Esophagus (tissue), 2 donors: ENCODE data around the gene COL4A2. TPM values are rescaled to one million over a fixed set of nuclear protein-coding genes. Genes with fewer than 3 reads are reported as not detected.
A peak's percentile ranks its signal among the peaks of the same experiment; 100 is the strongest.
"Not testable (repeated sequence)": the region's sequence is repeated elsewhere in the genome, so short reads cannot be mapped to it uniquely, and the experiment has no call there.

Experiments used
- H3K27ac ChIP-seq, 2 donors: one replicate each; pipeline ENCODE4 v1.5.1; 2013; ENCODE audit warnings: low read depth in 2 of 2, mild to moderate bottlenecking in 2 of 2, inconsistent platforms in 1 of 2, low read length in 1 of 2, moderate library complexity in 1 of 2
- H3K27me3 ChIP-seq, 2 donors: one replicate each; pipeline ENCODE4 v1.6.1; 2013; ENCODE audit warnings: low read length in 2 of 2, control low read depth in 1 of 2, mild to moderate bottlenecking in 1 of 2; ENCODE audit not compliant: insufficient read depth in 2 of 2, control insufficient read depth in 1 of 2
- H3K36me3 ChIP-seq, 2 donors: one replicate each; pipeline ENCODE4 v1.6.1; 2013; ENCODE audit warnings: low read length in 1 of 2; ENCODE audit not compliant: control insufficient read depth in 2 of 2, insufficient read depth in 2 of 2
- H3K4me1 ChIP-seq, 2 donors: one replicate each; pipeline ENCODE4 v1.6.1; 2013; ENCODE audit warnings: low read length in 1 of 2; ENCODE audit not compliant: control insufficient read depth in 2 of 2, insufficient read depth in 2 of 2
- H3K4me3 ChIP-seq, 2 donors: one replicate each; pipeline ENCODE4 v1.5.1; 2013; ENCODE audit warnings: low read length in 2 of 2, mild to moderate bottlenecking in 2 of 2, low read depth in 1 of 2, moderate library complexity in 1 of 2
- H3K9me3 ChIP-seq, 2 donors: one replicate each; pipeline ENCODE4 v1.6.1; 2013; ENCODE audit warnings: mild to moderate bottlenecking in 2 of 2, low read depth in 1 of 2, low read length in 1 of 2, moderate library complexity in 1 of 2; ENCODE audit not compliant: control insufficient read depth in 2 of 2, insufficient read depth in 1 of 2
- WGBS, 2 donors: extraction: QIAGEN DNeasy Blood & Tissue Kit; methylation state at CpG; one replicate each; pipeline ENCODE4 v1.1.7; 2013; 5-methylcytosine and 5-hydroxymethylcytosine counted together
- polyA plus RNA-seq, 2 donors: library from polyadenylated mRNA; stranded (reverse); fragments of 200-250 nt; gene quantifications; one replicate each; pipeline ENCODE4 v1.2.3, GENCODE V29; 2013
- donor health status: healthy with polysubstance abuse.
- donor health status: Bipolar disorder and iron deficiency.

COL4A2 gene
- polyA plus RNA-seq, 2 donors = 25.3 to 39.2 TPM

DNA sequence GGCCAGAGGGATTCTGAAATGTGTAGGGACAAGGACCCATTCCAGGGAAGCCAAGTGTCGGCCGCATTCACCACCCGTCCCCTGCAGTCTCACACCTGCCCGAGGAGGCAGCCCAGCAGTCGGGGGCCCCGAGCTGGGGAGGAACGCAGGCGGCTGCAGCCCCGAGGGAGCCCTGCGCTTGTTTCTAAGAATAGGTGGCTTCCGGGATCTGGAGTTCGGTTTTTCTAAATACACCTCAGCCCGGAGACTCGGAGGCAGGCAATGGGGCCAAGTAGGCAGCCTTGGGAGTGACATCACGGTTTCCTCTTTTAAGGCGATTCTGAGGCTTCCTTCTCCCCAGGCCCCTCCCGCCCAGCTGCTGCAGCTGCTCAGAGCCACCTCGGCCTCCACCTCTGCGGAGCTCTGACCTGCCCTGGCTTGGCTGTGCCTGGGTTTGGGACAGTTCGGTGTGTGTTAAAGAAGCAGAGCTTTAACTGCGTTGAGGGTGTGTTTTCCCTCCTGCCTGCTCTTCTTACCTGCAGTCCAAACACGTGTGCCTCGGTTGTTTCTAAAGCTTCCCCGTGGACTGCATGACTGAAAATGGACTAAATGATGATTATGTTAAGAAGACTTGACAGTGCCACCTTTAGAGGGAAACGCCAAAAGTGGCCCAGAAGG is 80.5 kb downstream of the COL4A2 start:
- Histone ChIP-seq H3K9me3 (peaks cover 0 to 2% of the 10 kb centered on the region in 2 donors), H3K4me1 (peaks cover 2 to 8% of the 10 kb centered on the region in 2 donors), H3K27me3 (no peaks in the 10 kb centered on the region), H3K27ac (peak overlapping the region; percentile 48 to 84), H3K36me3 (no peaks in the 10 kb centered on the region), H3K4me3 (no peak overlapping the region)
- 23 to 30% methylated on average over 25 of the region's 25 CpGs for WGBS, 2 donors

DNA sequence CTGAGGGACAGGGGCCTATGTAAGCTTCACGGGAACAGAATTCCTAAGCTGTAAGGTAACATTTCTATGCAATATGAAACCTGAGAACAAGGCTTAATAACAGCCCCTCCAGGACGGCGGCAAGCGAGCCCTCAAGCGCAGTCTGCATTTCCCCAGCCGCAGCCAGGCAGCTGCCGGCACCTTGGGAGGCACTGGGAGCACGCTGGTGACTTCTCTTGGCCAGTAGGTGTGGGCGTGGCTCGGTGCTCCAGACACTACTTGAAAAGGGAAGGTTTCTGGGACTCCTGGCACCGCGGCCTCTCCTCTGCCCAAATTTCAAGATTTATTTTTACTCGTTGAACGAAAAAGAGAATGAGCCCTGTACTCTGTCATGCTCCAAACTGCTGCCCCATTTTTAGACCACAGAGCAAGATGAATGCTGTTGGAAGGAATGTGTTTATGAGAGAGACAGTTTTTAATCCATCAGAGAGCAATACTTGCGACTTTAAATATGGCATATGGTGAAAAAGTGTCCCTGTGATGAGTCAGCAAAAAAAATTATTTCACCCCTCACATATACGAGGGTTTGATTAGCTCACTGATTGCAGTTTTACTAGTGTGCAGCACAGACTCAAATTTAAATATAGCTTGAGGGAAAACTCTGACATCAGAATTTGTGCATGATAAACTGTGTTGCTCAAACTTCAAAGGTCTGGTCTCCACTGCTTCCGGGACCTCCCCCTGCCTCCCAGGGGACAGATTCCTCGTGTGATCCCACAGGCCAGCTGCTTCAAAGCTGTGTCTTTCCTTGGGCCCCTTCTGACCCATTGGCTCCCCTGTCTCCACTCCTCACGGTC is 81.2 kb downstream of the COL4A2 start:
- Histone ChIP-seq H3K27ac (peak overlapping the region; percentile 76 to 90), H3K4me3 (no peak overlapping the region), H3K9me3 (peaks cover 0 to 2% of the 10 kb centered on the region in 2 donors), H3K36me3 (no peaks in the 10 kb centered on the region), H3K27me3 (no peaks in the 10 kb centered on the region), H3K4me1 (peaks cover 2 to 8% of the 10 kb centered on the region in 2 donors)
- 29 to 39% methylated on average over 19 of the region's 19 CpGs for WGBS, 2 donors

DNA sequence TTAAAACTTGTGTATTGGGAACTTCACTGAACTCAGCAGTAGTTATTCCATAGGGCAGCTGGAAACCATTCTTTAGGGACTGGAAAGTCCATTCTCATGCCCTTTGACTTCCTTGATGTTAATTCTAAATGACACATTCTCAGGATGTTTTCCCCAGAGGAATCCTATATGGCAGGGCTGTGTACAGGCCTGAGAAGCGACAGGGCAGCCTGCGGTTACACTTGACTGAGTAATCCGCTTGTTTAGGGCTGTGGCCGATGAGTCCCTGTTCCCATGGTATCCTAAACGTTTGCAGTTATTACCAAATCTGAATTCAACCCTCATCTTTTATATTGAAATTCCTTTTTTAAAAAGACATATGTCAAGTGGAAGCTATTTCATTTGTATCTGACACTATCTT is 83.5 kb downstream of the COL4A2 start:
- H3K27me3 ChIP-seq = no peaks in the 10 kb centered on the region
- H3K36me3 ChIP-seq = no peaks in the 10 kb centered on the region
- WGBS, 2 donors = 54 to 72% methylated on average over 5 of the region's 5 CpGs
- H3K4me1 ChIP-seq = peaks cover 2 to 8% of the 10 kb centered on the region in 2 donors
- no peak overlapping the region for H3K4me3 ChIP-seq
- no peak overlapping the region for H3K27ac ChIP-seq
- H3K9me3 ChIP-seq = peaks cover 0 to 2% of the 10 kb centered on the region in 2 donors

GRCh38 chr13:110391273-110391672 is 84.2 kb downstream of the COL4A2 start:
- no peaks in the 10 kb centered on the region for H3K27me3 ChIP-seq
- WGBS, 2 donors = 84 to 88% methylated on average over 6 of the region's 6 CpGs
- peaks cover 0 to 2% of the 10 kb centered on the region in 2 donors for H3K9me3 ChIP-seq
- peak overlapping the region in 1 of 2 donors; percentile 26 for H3K27ac ChIP-seq
- H3K4me1 ChIP-seq = peaks cover 2 to 8% of the 10 kb centered on the region in 2 donors
- no peak overlapping the region for H3K4me3 ChIP-seq
- H3K36me3 ChIP-seq = no peaks in the 10 kb centered on the region

GRCh38 chr13:110392510-110393240 is 85.6 kb downstream of the COL4A2 start:
- Histone ChIP-seq H3K36me3 (no peaks in the 10 kb centered on the region), H3K4me1 (peaks cover 2 to 6% of the 10 kb centered on the region in 2 donors), H3K27me3 (no peaks in the 10 kb centered on the region), H3K9me3 (peaks cover 0 to 2% of the 10 kb centered on the region in 2 donors), H3K4me3 (no peak overlapping the region), H3K27ac (no peak overlapping the region)
- WGBS, 2 donors = 60 to 67% methylated on average over 7 of the region's 7 CpGs

DNA sequence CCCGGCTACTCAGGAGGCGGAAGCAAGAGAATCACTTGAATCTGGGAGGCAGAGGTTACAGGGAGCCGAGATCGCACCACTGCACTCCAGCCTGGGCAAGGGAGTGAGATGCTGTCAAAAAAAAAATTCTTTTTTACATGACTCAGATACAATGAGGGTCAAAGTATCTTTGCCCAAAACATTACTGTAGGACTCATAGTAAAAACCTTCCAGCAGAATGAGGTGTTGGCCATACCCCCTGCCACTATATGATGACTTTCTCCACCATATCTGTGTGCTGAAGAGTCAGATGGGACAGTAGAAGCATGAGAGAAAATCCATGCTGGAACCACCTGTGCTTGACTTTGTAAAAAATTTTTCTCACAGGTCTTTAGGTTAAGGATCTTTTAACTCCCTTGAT is 86.7 kb downstream of the COL4A2 start:
- peaks cover 0 to 2% of the 10 kb centered on the region in 2 donors for H3K9me3 ChIP-seq
- no peaks in the 10 kb centered on the region for H3K27me3 ChIP-seq
- H3K4me3 ChIP-seq = no peak overlapping the region
- WGBS, 2 donors = 91 to 92% methylated on average over 4 of the region's 4 CpGs
- H3K27ac ChIP-seq = no peak overlapping the region
- H3K4me1 ChIP-seq = peaks cover 0 to 2% of the 10 kb centered on the region in 2 donors
- no peaks in the 10 kb centered on the region for H3K36me3 ChIP-seq

- 88 to 90% methylated on average over 13 of the region's 13 CpGs for WGBS, 2 donors
- Histone ChIP-seq H3K27me3 (no peaks in the 10 kb centered on the region), H3K4me1 (no peaks in the 10 kb centered on the region), H3K27ac (peak overlapping the region in 1 of 2 donors; percentile 34), H3K36me3 (no peaks in the 10 kb centered on the region), H3K9me3 (peaks cover 0 to under 1% of the 10 kb centered on the region in 2 donors), H3K4me3 (no peak overlapping the region)
Observed at GRCh38 chr13:110394371-110394841, 87.3 kb downstream of the COL4A2 start.

- H3K4me3 ChIP-seq = not testable (repeated sequence)
- WGBS, 2 donors = 83 to 84% methylated on average over 14 of the region's 14 CpGs
Observed at GRCh38 chr13:110395616-110396015, 88.5 kb downstream of the COL4A2 start.

GRCh38 chr13:110396476-110396875 is 89.4 kb downstream of the COL4A2 start:
- 54 to 62% methylated on average over 6 of the region's 6 CpGs for WGBS, 2 donors
- no peak overlapping the region for H3K4me3 ChIP-seq
- H3K36me3 ChIP-seq = no peaks in the 10 kb centered on the region
- no peaks in the 10 kb centered on the region for H3K27me3 ChIP-seq
- H3K4me1 ChIP-seq = no peaks in the 10 kb centered on the region
- H3K27ac ChIP-seq = peak overlapping the region; percentile 73 to 86
- H3K9me3 ChIP-seq = no peaks in the 10 kb centered on the region

More at GRCh38 chr13:110395616-110396015, 88.5 kb downstream of the COL4A2 start:
- H3K36me3 ChIP-seq, H3K9me3 ChIP-seq, H3K27me3 ChIP-seq, H3K4me1 ChIP-seq: not testable (repeated sequence)
- peak overlapping the region in 1 of 2 donors; percentile 45 for H3K27ac ChIP-seq
